HG03558 (cell line): ENCODE data around the gene C1QTNF5.

Experiments
- ATAC-seq: cut with Tn5 transposase; IDR thresholded peaks from one replicate; pipeline ENCODE4 v1.9.1; 2021; ENCODE audit warnings: moderate number of reproducible peaks; ENCODE audit not compliant: unreplicated experiment; ENCODE audit errors: extremely low read depth

The C1QTNF5 gene

GRCh38 chr11:119319700-119320239 lies 20.9 kb downstream of the C1QTNF5 start:
- no peak for ATAC-seq

GRCh38 chr11:119319136-119319699 lies 21.5 kb downstream of the C1QTNF5 start:
- no peak for ATAC-seq

GRCh38 chr11:119318240-119319135 lies 22.2 kb downstream of the C1QTNF5 start:
- no peak for ATAC-seq

GRCh38 chr11:119317592-119318239 lies 23.0 kb downstream of the C1QTNF5 start:
- ATAC-seq = no peak

- ATAC-seq = no peak
Measured at GRCh38 chr11:119316729-119317591, 23.7 kb downstream of the C1QTNF5 start, which contains the start of gene MCAM. MCAM (minus strand) TSS chr11:119317130; CDS start chr11:119317101, 29 bp downstream.

- ATAC-seq = no peak
Measured at GRCh38 chr11:119316016-119316728, 24.5 kb downstream of the C1QTNF5 start.

GRCh38 chr11:119315131-119316015 lies 25.3 kb downstream of the C1QTNF5 start:
- ATAC-seq = no peak

- no peak for ATAC-seq
Measured at GRCh38 chr11:119314726-119315125, 26.0 kb downstream of the C1QTNF5 start.

- no peak for ATAC-seq
Measured at GRCh38 chr11:119310682-119311052, 30.0 kb downstream of the C1QTNF5 start.

GRCh38 chr11:119309953-119310681 lies 30.6 kb downstream of the C1QTNF5 start:
- no peak for ATAC-seq

GRCh38 chr11:119309411-119309810 lies 31.3 kb downstream of the C1QTNF5 start:
- ATAC-seq = no peak

GRCh38 chr11:119307974-119308373 lies 32.7 kb downstream of the C1QTNF5 start:
- no peak for ATAC-seq

GRCh38 chr11:119307219-119307618 lies 33.5 kb downstream of the C1QTNF5 start:
- ATAC-seq = no peak

GRCh38 chr11:119306373-119306890 lies 34.3 kb downstream of the C1QTNF5 start:
- no peak for ATAC-seq

- no peak for ATAC-seq
Measured at GRCh38 chr11:119305556-119306372, 34.9 kb downstream of the C1QTNF5 start.

- no peak for ATAC-seq
Measured at GRCh38 chr11:119303227-119303718, 37.4 kb downstream of the C1QTNF5 start.
